ENCODE data around the gene RGS13.

- TF ChIP-seq CTCF (IDR thresholded peaks at IDR 0.05) (no peak), POLR2A (IDR thresholded peaks at IDR 0.05) (no peak)
These were observed 55.1 kb downstream of the RGS13 start for GRCh38 chr1:192691041-192691440.
